T-helper 2 cell treated with Interferon-gamma antibody and Interleukin-4, amounts not matched to agents 5 μg/mL and 100 μg/mL, for 36 hours (primary cell): ENCODE results near the gene HPCAL1.

Experiments
- DNase-seq: peaks from one replicate; pipeline ENCODE4 v3.0.0; 2021; ENCODE audit warnings: low spot score
- H3K27ac Mint-ChIP-seq: one replicate; pipeline ENCODE4 v1.8.0; 2021; ENCODE audit warnings: mild to moderate bottlenecking, mixed read lengths
- H3K27me3 Mint-ChIP-seq: one replicate; pipeline ENCODE4 v1.8.0; 2021; ENCODE audit warnings: low read depth, mixed read lengths
- H3K36me3 Mint-ChIP-seq: one replicate; pipeline ENCODE4 v1.8.0; 2021; ENCODE audit warnings: low read depth, mixed read lengths
- H3K4me1 Mint-ChIP-seq: one replicate; pipeline ENCODE4 v1.8.0; 2021; ENCODE audit warnings: low read depth, mixed read lengths
- H3K4me3 Mint-ChIP-seq: one replicate; pipeline ENCODE4 v1.8.0; 2022; ENCODE audit warnings: mild to moderate bottlenecking, moderate library complexity, mixed read lengths
- H3K9me3 Mint-ChIP-seq: one replicate; pipeline ENCODE4 v1.8.0; 2021; ENCODE audit warnings: mixed read lengths

The HPCAL1 gene

DNA sequence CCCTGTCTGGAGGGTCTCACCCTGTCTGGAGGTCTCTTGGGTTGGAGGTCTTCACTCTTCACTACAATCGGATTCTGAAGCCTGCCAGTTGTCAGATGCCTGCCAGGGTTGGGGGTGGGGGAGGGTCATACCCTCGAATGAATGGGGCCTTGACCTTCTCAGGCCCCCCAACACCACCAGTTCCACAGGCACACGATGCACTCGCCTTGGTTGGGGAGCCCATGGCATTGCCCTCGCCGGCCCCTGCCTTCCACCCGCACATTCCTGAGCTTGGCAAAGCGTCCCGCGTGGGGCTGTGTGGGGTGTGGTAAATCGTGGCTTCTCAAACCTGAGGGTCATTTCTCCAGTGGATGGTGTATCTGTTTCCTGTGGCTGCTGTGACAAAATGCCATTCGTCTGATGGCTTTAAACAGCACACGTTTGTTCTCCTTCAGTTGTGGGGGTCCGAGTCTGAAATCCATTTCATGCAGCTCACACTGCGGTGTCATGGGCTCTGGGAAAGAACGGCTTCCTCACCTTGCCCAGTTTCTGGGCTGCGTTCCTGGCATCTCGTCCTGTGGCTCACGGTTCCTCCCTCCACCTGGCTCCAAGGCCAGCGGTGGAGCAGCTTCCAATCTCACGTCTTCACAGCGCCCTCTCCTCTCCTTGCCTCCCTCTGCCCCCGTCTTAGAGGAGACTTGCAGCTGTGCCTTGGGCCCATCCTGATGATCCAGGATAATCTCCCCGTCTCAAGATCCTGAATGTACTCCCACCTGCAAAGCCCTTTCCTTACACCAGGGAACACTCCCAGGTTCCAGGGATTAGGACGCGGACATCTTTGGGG lies 38.0 kb upstream of the HPCAL1 start:
- Mint-ChIP-seq H3K9me3 (no peaks in the 10 kb centered on the region), H3K36me3 (no peaks in the 10 kb centered on the region), H3K27ac (no peak overlapping the region), H3K27me3 (peaks cover 15% of the 10 kb centered on the region), H3K4me3 (no peak overlapping the region), H3K4me1 (no peaks in the 10 kb centered on the region)
- DNase-seq = no peak

DNA sequence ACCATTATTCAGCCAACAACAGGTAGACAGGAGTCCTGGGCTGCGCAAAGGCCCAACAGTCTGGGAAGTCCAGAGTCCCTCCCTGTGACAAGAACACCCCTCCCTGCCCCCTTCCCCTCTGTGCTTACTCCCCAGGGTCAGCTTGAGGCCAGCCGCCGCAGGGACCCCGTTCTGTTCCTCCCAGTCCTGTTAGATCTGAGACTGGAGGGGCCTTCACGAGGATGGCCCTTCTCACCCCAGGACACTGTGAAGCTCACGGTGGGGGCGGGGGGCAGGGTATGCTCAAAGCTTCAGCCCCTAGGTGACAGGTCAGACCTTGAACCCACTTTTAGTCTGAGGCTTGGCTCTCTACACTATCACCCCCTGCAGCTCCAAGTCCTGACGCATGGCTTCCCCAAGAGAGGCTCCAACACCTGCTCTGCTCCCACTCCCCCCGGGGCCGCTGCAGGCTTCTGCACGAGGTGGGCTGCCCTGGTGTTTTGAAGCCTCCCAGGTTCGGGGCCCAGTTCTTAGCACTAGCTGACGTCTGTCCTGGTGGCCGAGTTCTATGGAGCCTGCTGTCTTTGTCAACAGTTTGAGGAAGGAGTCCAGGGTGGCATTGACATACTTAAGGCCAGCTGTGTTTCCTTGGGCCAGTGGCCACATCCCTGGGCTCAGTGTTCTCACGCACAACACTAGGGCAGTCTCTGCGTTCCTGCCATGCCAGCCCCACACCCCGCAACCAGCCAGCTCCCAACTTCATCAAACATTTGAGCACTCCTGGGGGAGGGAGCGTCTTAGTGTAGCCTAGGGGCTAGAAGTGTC lies 37.2 kb upstream of the HPCAL1 start:
- H3K4me1 Mint-ChIP-seq = peaks cover under 1% of the 10 kb centered on the region
- no peaks in the 10 kb centered on the region for H3K9me3 Mint-ChIP-seq
- no peak for DNase-seq
- H3K27me3 Mint-ChIP-seq = peaks cover 15% of the 10 kb centered on the region
- H3K36me3 Mint-ChIP-seq = no peaks in the 10 kb centered on the region
- H3K4me3 Mint-ChIP-seq = no peak overlapping the region
- no peak overlapping the region for H3K27ac Mint-ChIP-seq

GRCh38 chr2:10266133-10266620 lies 36.5 kb upstream of the HPCAL1 start:
- Mint-ChIP-seq H3K9me3 (no peaks in the 10 kb centered on the region), H3K4me3 (no peak overlapping the region), H3K27me3 (peaks cover 12% of the 10 kb centered on the region), H3K4me1 (peaks cover 4% of the 10 kb centered on the region), H3K36me3 (no peaks in the 10 kb centered on the region), H3K27ac (no peak overlapping the region)
- DNase-seq = no peak

DNA sequence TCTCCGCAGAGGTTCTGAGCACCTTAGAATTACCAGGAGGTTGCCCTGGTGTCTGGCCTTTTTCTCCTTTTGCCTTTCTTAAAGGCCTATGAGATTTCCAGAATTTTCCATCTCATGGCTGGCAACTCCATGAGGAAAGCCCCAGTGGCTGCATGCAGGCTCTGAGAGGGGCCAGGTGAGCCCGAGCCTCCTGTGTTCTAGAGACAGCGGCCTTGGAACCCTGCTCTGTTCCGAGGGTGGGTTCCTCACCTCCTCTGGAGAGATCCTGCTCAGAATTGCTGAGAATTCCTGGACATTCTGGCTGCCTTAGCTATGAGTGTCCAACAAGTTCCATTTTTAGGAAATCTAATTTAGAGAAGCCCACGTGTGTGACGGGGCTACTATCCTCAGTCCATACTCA lies 35.7 kb upstream of the HPCAL1 start:
- no peaks in the 10 kb centered on the region for H3K9me3 Mint-ChIP-seq
- H3K36me3 Mint-ChIP-seq = no peaks in the 10 kb centered on the region
- no peak for DNase-seq
- H3K27me3 Mint-ChIP-seq = peaks cover 11% of the 10 kb centered on the region
- H3K27ac Mint-ChIP-seq = no peak overlapping the region
- no peak overlapping the region for H3K4me3 Mint-ChIP-seq
- H3K4me1 Mint-ChIP-seq = peaks cover 4% of the 10 kb centered on the region

GRCh38 chr2:10267551-10268465 lies 34.9 kb upstream of the HPCAL1 start:
- Mint-ChIP-seq H3K27ac (no peak overlapping the region), H3K36me3 (no peaks in the 10 kb centered on the region), H3K4me1 (peaks cover 4% of the 10 kb centered on the region), H3K9me3 (no peaks in the 10 kb centered on the region), H3K27me3 (peaks cover 3% of the 10 kb centered on the region), H3K4me3 (no peak overlapping the region)
- no peak for DNase-seq

- H3K4me3 Mint-ChIP-seq = no peak overlapping the region
These were observed 33.4 kb upstream of the HPCAL1 start for GRCh38 chr2:10269291-10269690.

GRCh38 chr2:10269711-10270610 lies 32.7 kb upstream of the HPCAL1 start:
- no peaks in the 10 kb centered on the region for H3K36me3 Mint-ChIP-seq
- H3K27ac Mint-ChIP-seq = no peak overlapping the region
- H3K4me3 Mint-ChIP-seq = no peak overlapping the region
- no peak for DNase-seq
- H3K9me3 Mint-ChIP-seq = no peaks in the 10 kb centered on the region
- H3K4me1 Mint-ChIP-seq = peaks cover 4% of the 10 kb centered on the region
- peaks cover 3% of the 10 kb centered on the region for H3K27me3 Mint-ChIP-seq

More at GRCh38 chr2:10269291-10269690, 33.4 kb upstream of the HPCAL1 start:
- H3K27ac Mint-ChIP-seq = no peak overlapping the region
- no peaks in the 10 kb centered on the region for H3K36me3 Mint-ChIP-seq
- peaks cover 4% of the 10 kb centered on the region for H3K4me1 Mint-ChIP-seq
- no peaks in the 10 kb centered on the region for H3K9me3 Mint-ChIP-seq
- no peak for DNase-seq
- peaks cover 3% of the 10 kb centered on the region for H3K27me3 Mint-ChIP-seq

- DNase-seq = no peak
- Mint-ChIP-seq H3K27me3 (no peaks in the 10 kb centered on the region), H3K36me3 (no peaks in the 10 kb centered on the region), H3K9me3 (no peaks in the 10 kb centered on the region), H3K27ac (no peak overlapping the region), H3K4me3 (no peak overlapping the region), H3K4me1 (peaks cover 4% of the 10 kb centered on the region)
These were observed 31.2 kb upstream of the HPCAL1 start for GRCh38 chr2:10271509-10271908.

- H3K36me3 Mint-ChIP-seq = no peaks in the 10 kb centered on the region
- H3K9me3 Mint-ChIP-seq = no peaks in the 10 kb centered on the region
- H3K27ac Mint-ChIP-seq = peak overlapping the region; percentile 39
- H3K4me1 Mint-ChIP-seq = peaks cover 4% of the 10 kb centered on the region
- H3K27me3 Mint-ChIP-seq = peaks cover 3% of the 10 kb centered on the region
- no peak for DNase-seq
- no peak overlapping the region for H3K4me3 Mint-ChIP-seq
These were observed 30.8 kb upstream of the HPCAL1 start for GRCh38 chr2:10271946-10272345.

DNA sequence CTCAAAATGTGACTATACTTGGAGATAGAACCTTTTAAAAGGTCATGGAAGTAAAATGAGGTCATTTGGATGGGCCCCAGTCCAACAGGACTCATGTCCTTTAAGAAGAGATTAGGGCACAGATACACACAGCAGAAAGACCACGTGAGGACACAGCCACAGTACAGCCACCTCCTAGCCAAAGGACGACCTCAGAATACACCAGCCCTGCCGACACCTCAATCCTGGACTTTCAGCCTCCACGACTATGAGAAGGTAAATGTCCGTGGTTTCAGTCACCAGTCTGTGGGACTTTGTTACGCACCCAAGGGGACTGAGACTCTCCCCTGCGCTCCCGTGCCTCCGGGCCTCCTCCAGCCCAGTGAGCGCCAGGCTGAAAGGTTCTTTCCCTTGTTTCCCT lies 30.2 kb upstream of the HPCAL1 start:
- Mint-ChIP-seq H3K4me1 (peaks cover 4% of the 10 kb centered on the region), H3K36me3 (no peaks in the 10 kb centered on the region), H3K9me3 (no peaks in the 10 kb centered on the region), H3K27ac (no peak overlapping the region), H3K4me3 (no peak overlapping the region), H3K27me3 (peaks cover 4% of the 10 kb centered on the region)
- no peak for DNase-seq

DNA sequence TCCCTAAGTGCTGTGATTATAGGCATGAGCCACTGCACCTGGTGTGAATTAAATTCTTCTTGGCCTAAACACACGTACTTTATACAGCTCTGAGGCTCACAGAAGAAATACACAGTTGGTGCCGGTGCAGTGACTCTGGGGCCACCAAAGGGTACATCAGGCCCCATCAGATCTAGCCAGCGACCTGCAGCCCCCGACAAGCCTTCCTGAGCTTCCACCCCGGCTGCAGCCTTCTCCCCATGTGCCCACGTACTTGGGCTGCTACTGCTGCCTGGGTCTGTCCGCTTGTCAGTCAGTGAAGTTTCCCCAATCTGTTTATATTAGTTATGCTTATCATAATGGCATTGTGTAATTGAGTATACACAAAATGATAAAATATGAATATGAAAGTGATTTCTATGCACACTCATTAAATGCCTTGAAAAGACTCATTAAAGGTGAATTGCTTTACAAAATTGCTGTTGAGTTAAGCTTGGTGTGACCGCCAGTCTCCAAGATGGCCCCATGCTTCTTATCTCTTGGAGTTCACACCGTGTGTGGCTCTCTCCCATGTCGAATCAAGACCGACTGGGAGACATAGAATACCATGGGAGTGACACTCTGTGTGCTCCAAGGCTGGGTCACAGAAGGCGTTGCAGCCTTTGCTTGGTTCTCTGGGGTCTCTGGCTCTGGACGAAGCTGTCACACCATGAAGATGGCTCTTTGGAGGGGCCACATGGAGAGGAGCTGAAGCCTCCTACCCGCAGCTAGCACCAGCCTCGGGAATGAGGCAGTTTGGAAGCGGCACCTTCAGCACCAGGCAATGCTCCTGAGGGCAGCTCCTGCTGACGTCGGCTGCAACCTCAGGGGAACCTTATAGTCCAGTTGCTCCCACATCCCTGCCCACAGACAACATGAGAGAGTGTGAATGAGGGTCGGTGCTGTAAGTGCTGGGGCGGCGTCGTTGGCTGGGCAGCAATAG lies 29.2 kb upstream of the HPCAL1 start:
- DNase-seq = no peak
- Mint-ChIP-seq H3K27ac (no peak overlapping the region), H3K4me3 (no peak overlapping the region), H3K36me3 (no peaks in the 10 kb centered on the region), H3K9me3 (no peaks in the 10 kb centered on the region), H3K4me1 (peaks cover 8% of the 10 kb centered on the region), H3K27me3 (peaks cover 4% of the 10 kb centered on the region)

GRCh38 chr2:10274376-10274775 lies 28.3 kb upstream of the HPCAL1 start:
- H3K27me3 Mint-ChIP-seq = peaks cover 4% of the 10 kb centered on the region
- no peaks in the 10 kb centered on the region for H3K9me3 Mint-ChIP-seq
- DNase-seq = no peak
- H3K4me1 Mint-ChIP-seq = peaks cover 10% of the 10 kb centered on the region
- no peak overlapping the region for H3K27ac Mint-ChIP-seq
- H3K36me3 Mint-ChIP-seq = no peaks in the 10 kb centered on the region
- no peak overlapping the region for H3K4me3 Mint-ChIP-seq
